ENCODE measurements around the gene ECI2. TPM values are rescaled to one million over a fixed set of nuclear protein-coding genes. Genes with fewer than 3 reads are reported as not detected.

The ECI2 gene
- total and polyA plus RNA-seq, 4 donors, result 45.7 to 92.3 (median 50.6) TPM

DNA sequence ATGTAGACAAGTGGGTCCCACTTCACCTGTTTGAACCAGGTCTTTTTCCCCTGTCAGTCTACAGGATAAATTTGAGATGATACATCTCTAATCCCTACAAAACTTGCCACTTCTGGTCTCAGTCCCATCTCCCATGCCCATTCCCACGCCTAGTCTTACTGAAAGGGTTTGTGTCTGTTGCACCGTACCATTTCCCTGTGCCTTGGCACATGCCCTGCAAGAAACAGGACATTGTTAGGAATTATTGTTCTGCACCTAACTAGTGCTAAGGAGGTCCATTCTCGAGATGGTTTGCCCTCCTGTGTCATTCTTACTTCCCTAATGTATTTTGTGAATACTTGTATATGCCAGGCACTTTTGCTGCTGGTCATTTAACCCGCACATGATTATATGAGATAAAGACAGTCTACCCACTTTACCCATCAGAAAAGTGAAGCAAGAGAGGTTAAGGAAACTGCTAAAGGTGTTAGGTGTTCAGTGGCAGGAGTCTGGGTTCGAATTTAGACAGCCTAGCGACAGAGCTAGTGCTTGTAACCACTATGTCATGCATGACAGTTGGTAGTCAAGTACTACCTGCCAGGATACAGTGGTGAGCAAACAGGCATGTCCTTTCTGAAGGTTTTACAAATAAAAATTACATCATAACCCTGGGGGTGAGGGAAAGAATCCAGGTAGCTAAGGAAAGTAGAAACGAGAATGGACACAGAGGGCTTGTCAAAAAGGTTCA is 69.2 kb downstream of the ECI2 start:
- Histone ChIP-seq H3K4me1 (ENCODE audit: control insufficient read depth, insufficient read depth, low read length) (no peaks in the 10 kb centered on the region), H3K4me3 (ENCODE audit: low read depth, low read length) (no peak overlapping the region), H3K9me3 (ENCODE audit: control insufficient read depth, insufficient read depth, low read length) (no peaks in the 10 kb centered on the region), H3K27ac (ENCODE audit: low read depth, low read length) (no peak overlapping the region), H3K36me3 (ENCODE audit: control insufficient read depth, insufficient read depth, low read length) (peaks cover 9% of the 10 kb centered on the region), H3K27me3 (ENCODE audit: control insufficient read depth, insufficient read depth, low read length) (no peaks in the 10 kb centered on the region)
- no peak for DNase-seq (ENCODE audit: low read depth in 4 of 6, low spot score in 6 of 6)
- 93% methylated on average over 4 of the region's 7 CpGs for WGBS (ENCODE audit: insufficient coverage)

Other genes starting within 250 kb of the ECI2 start
- not detected for gene FAM217A, start 56.4 kb downstream of the ECI2 start, total RNA-seq
- 1 to 10 TPM in 1 of 2 donors, not detected in 1; 1.0 TPM for gene FAM217A, start 56.4 kb downstream of the ECI2 start, polyA plus RNA-seq (ENCODE audit: insufficient read length in 2 of 2)